ENCODE data around the gene HOXA3. TPM values are rescaled to one million over a fixed set of nuclear protein-coding genes. Genes with fewer than 3 reads are reported as not detected.
A peak's percentile ranks its signal among the peaks of the same experiment; 100 is the strongest.

The HOXA3 gene
- total RNA-seq, 1 experiment from 2014 or later, result 22.6 TPM

DNA sequence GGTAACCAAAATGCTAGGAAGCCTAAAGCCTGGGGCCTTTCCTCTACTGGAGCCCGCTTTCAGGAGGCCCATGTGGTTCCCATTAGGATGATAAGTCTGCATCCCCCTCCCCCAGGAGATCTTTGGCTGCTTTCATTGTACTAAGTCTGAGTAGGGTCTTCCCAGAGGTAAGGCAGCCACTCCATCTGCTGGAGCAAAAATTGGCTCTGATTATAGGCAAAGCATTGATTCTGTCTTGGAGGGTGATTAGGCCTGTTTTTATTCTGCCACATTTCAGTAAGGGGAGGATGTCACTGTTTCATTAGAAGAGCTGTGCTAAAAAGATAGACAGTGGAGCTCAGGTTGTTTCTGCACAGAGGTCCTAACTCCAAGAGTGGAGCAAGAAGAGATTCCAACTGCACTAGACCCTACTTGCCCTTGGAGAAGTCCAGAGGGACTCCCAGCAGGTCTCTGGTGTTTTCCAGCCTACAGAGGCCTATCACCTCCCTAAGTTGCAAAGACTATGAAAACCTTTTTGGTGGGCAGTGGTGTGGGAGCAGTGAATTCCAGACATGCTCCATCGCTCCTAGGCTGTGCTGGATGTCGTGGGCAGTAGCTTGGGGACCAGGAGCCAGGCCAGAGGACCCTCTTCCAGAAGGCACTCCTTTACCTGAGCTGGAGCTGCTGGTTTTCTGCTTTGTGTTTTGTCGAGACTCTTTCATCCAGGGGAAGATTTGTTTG lies 42.8 kb downstream of the HOXA3 start:
- peaks cover 30% of the 10 kb centered on the region for H3K4me1 ChIP-seq
- TF ChIP-seq, protein P1, sequence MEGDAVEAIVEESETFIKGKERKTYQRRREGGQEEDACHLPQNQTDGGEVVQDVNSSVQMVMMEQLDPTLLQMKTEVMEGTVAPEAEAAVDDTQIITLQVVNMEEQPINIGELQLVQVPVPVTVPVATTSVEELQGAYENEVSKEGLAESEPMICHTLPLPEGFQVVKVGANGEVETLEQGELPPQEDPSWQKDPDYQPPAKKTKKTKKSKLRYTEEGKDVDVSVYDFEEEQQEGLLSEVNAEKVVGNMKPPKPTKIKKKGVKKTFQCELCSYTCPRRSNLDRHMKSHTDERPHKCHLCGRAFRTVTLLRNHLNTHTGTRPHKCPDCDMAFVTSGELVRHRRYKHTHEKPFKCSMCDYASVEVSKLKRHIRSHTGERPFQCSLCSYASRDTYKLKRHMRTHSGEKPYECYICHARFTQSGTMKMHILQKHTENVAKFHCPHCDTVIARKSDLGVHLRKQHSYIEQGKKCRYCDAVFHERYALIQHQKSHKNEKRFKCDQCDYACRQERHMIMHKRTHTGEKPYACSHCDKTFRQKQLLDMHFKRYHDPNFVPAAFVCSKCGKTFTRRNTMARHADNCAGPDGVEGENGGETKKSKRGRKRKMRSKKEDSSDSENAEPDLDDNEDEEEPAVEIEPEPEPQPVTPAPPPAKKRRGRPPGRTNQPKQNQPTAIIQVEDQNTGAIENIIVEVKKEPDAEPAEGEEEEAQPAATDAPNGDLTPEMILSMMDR (IDR thresholded peaks at IDR 0.05; ENCODE audit: insufficient read depth in 1 of 2, low read depth in 1 of 2, low read length in 1 of 2, severe bottlenecking in 1 of 2, unreplicated experiment in 1 of 2), result no peak
- DNase-seq, result no peak
- Mint-ChIP-seq H3K36me3 (ENCODE audit: insufficient read depth, unreplicated experiment) (peaks cover 30% of the 10 kb centered on the region), H3K4me1 (ENCODE audit: low read depth, unreplicated experiment) (peaks cover 11% of the 10 kb centered on the region), H3K27ac (ENCODE audit: unreplicated experiment) (peak overlapping the region; percentile 75), H3K27me3 (ENCODE audit: insufficient read depth, unreplicated experiment) (no peaks in the 10 kb centered on the region), H3K4me3 (ENCODE audit: unreplicated experiment) (peak overlapping the region; percentile 85), H3K9me3 (ENCODE audit: unreplicated experiment) (no peaks in the 10 kb centered on the region)
- H3K27me3 ChIP-seq (replicated peaks; ENCODE audit: control insufficient read depth, insufficient read depth, low read length), result no peaks in the 10 kb centered on the region
- H3K9me3 ChIP-seq, result no peaks in the 10 kb centered on the region
- BruUV-seq (replicated peaks), result no TSS peak
- ChIA-PET CTCF (no interaction called here), POLR2A (interaction anchor here (1.3 kb wide), 1 partner anchor 11 kb away, joined by 6 read pairs; no protein-coding TSS in a partner anchor)
- no peak overlapping the region for H3K4me3 ChIP-seq (ENCODE audit: low read depth, low read length)
- H3K36me3 ChIP-seq (ENCODE audit: control insufficient read depth, insufficient read depth, low read length), result no peaks in the 10 kb centered on the region; the same call in 1 of the 2 replicates
- intact Hi-C loops (cut with micrococcal nuclease; ENCODE audit: unreplicated experiment), result loop anchor here (1.0 kb wide), 2 partner anchors 13 kb away; no protein-coding TSS in a partner anchor

DNA sequence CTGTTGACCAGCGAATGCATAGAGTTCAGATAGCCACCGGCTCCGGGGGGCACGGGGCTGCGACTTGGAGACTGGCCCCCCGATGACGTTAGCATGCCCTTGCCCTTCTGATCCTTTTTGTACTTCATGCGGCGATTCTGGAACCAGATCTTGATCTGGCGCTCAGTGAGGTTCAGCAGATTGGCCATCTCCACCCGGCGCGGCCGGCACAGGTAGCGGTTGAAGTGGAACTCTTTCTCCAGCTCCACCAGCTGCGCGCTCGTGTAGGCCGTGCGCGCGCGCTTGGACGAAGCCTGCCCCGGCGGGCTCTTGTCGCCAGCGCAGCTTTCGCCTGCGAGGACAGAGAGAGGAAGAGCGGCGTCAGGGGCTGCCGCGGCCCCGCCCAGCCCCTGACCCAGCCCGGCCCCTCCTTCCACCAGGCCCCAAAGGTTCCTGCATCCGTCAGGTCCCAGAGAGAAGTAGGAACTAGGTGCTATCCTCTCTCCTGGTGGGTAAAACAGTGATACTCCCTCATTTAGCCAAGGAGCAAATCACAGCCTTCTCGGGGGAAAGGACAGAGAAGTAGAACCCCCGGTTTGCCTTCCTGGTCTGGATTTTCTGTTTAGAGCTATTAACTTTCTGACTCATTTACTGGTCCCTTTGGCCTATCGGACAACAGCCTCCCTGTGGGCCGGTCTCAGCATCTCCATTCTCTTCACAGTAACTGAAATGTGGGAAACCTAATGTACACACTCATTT lies 43.8 kb downstream of the HOXA3 start:
- no peaks in the 10 kb centered on the region for H3K9me3 ChIP-seq
- no peak for DNase-seq
- POLR2A ChIA-PET, result no interaction called here
- no peaks in the 10 kb centered on the region for H3K27me3 ChIP-seq (replicated peaks; ENCODE audit: control insufficient read depth, insufficient read depth, low read length)
- peaks cover 30% of the 10 kb centered on the region for H3K36me3 Mint-ChIP-seq (ENCODE audit: insufficient read depth, unreplicated experiment)
- peaks cover 6% of the 10 kb centered on the region for H3K4me1 Mint-ChIP-seq (ENCODE audit: low read depth, unreplicated experiment)
- no peaks in the 10 kb centered on the region for H3K9me3 Mint-ChIP-seq (ENCODE audit: unreplicated experiment)
- no TSS peak for BruUV-seq (replicated peaks)
- intact Hi-C loops (cut with micrococcal nuclease; ENCODE audit: unreplicated experiment), result no loop called here
- CTCF ChIA-PET, result no interaction called here
- H3K4me1 ChIP-seq, result peaks cover 27% of the 10 kb centered on the region
- no peak overlapping the region for H3K4me3 Mint-ChIP-seq (ENCODE audit: unreplicated experiment)
- H3K27me3 Mint-ChIP-seq (ENCODE audit: insufficient read depth, unreplicated experiment), result no peaks in the 10 kb centered on the region
- TF ChIP-seq, protein P1 (IDR thresholded peaks at IDR 0.05; ENCODE audit: insufficient read depth in 1 of 2, low read depth in 1 of 2, low read length in 1 of 2, severe bottlenecking in 1 of 2, unreplicated experiment in 1 of 2), result no peak
- no peaks in the 10 kb centered on the region; the same call in 1 of the 2 replicates for H3K36me3 ChIP-seq (ENCODE audit: control insufficient read depth, insufficient read depth, low read length)
- H3K4me3 ChIP-seq (ENCODE audit: low read depth, low read length), result no peak overlapping the region
- no peak overlapping the region for H3K27ac Mint-ChIP-seq (ENCODE audit: unreplicated experiment)

DNA sequence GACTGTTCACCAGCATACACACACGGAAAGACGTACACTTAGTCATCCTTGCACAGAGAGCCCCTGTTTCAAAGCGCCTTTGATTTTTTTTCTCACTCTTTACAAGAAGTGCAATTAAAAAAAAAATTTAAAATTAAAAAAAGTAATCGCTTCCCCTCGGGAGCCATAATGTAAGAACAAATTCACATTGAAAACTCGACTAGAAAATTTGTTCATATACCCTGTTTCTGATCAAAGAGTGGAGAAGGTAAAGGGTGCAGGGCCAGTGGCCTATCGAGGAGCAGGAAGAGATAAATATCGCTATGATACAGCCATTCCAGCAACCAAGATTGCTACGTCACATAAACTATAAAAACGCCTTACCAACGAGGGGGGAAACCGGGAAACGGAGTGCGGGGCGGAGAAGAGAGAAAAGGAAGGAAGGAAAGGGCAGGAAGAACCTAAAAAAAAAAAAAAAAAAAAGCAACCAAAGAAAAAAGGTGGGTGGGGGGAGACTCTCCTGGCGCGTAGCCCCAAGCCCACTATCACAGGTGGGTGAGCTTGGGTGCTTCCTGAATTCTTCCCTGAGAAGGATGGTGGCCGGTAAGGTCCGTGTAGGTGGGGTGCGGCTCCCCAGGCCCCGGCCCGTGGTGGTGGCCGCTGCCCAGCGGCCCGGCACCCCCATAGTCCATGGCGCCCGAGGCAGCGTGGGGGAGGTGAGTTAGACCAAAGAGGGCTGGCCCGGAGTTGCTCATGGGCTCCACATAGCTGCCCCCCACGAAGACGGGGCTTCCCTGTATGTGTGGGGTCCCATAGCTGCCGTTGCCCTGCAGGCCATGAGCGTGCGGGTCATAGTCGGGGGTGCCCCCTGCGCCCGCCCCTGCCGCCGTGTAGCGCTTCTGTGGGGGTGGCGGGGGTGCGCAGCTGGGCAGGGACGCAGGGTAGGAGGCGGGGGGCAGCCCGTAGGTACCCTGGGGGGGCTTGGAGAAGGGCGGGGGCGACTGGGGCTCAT lies 44.7 kb downstream of the HOXA3 start:
- intact Hi-C loops (cut with micrococcal nuclease; ENCODE audit: unreplicated experiment), result no loop called here
- Mint-ChIP-seq H3K4me1 (ENCODE audit: low read depth, unreplicated experiment) (peaks cover 6% of the 10 kb centered on the region), H3K4me3 (ENCODE audit: unreplicated experiment) (no peak overlapping the region), H3K9me3 (ENCODE audit: unreplicated experiment) (no peaks in the 10 kb centered on the region), H3K27ac (ENCODE audit: unreplicated experiment) (no peak overlapping the region), H3K36me3 (ENCODE audit: insufficient read depth, unreplicated experiment) (peaks cover 25% of the 10 kb centered on the region), H3K27me3 (ENCODE audit: insufficient read depth, unreplicated experiment) (no peaks in the 10 kb centered on the region)
- ChIA-PET POLR2A (no interaction called here), CTCF (no interaction called here)
- BruUV-seq (replicated peaks), result no TSS peak
- DNase-seq, result no peak
- H3K4me3 ChIP-seq (ENCODE audit: low read depth, low read length), result no peak overlapping the region
- no peaks in the 10 kb centered on the region for H3K9me3 ChIP-seq
- H3K27me3 ChIP-seq (replicated peaks; ENCODE audit: control insufficient read depth, insufficient read depth, low read length), result no peaks in the 10 kb centered on the region
- TF ChIP-seq, protein P1 (IDR thresholded peaks at IDR 0.05; ENCODE audit: insufficient read depth in 1 of 2, low read depth in 1 of 2, low read length in 1 of 2, severe bottlenecking in 1 of 2, unreplicated experiment in 1 of 2), result no peak
- peaks cover 27% of the 10 kb centered on the region for H3K4me1 ChIP-seq
- H3K36me3 ChIP-seq (ENCODE audit: control insufficient read depth, insufficient read depth, low read length), result no peaks in the 10 kb centered on the region; the same call in 1 of the 2 replicates
